B cell (primary cell): ENCODE measurements around the gene SNRPD2. TPM values are rescaled to one million over a fixed set of nuclear protein-coding genes. Genes with fewer than 3 reads are reported as not detected.
A peak's percentile ranks its signal among the peaks of the same experiment; 100 is the strongest.

Experiments
- ATAC-seq: fragments of 200-7000 bp; cut with Tn5 transposase; one replicate; pipeline ENCODE4 v1.10.0; 2021; ENCODE audit warnings: low read depth, mild to moderate bottlenecking, moderate number of reproducible peaks, moderate library complexity
- CTCF ChIA-PET: fragments of 350-600 bp; sonication (Branson Sonifier 250); formaldehyde crosslinking; loops from one replicate; lab custom pipeline; 2021; ENCODE audit warnings: antibody characterized with exemption, inconsistent platforms; lab: Charles Lee
- POLR2A ChIA-PET: fragments of 350-600 bp; sonication (Branson Sonifier 250); formaldehyde crosslinking; loops from one replicate; lab custom pipeline; 2021; ENCODE audit warnings: antibody characterized with exemption; lab: Charles Lee
- DNase-seq: peaks from one replicate; pipeline ENCODE4 v3.0.0; 2013
- H2AFZ ChIP-seq: 2 replicates; pipeline ENCODE4 v1.6.1; 2012; ENCODE audit warnings: mild to moderate bottlenecking, low read depth, low read length; ENCODE audit not compliant: insufficient read depth, poor library complexity, severe bottlenecking
- H3K27ac ChIP-seq, 2 donors: 1 replicate in 1 of 2; 2 replicates in 1 of 2; pipeline ENCODE4 v1.5.1; 2012 to 2013; ENCODE audit warnings: low read length in 2 of 2, mild to moderate bottlenecking in 2 of 2, moderate library complexity in 1 of 2
- H3K27me3 ChIP-seq, 4 experiments: fragments of 200-600 bp in 1 of 4; sonication (generic) in 1 of 4; replicated peaks in 1 of 4; 1 replicate in 2 of 4; 2 replicates in 2 of 4; pipeline versions ENCODE4 v1.6.1 to v1.7.0; 2013 to 2016; ENCODE audit warnings: low read length in 3 of 4, mild to moderate bottlenecking in 2 of 4, mixed read lengths in 1 of 4, moderate library complexity in 1 of 4; ENCODE audit not compliant: insufficient read depth in 4 of 4, control insufficient read depth in 3 of 4; ENCODE audit errors: control extremely low read depth in 1 of 4
- H3K36me3 ChIP-seq, 2 experiments: replicated peaks in 1 of 2; 1 replicate in 1 of 2; 2 replicates in 1 of 2; pipeline versions ENCODE4 v1.6.1 to v1.7.1; 2013; ENCODE audit warnings: low read length in 1 of 2; ENCODE audit not compliant: insufficient read depth in 2 of 2, control insufficient read depth in 1 of 2; ENCODE audit errors: control extremely low read depth in 1 of 2, extremely low read depth in 1 of 2
- H3K4me1 ChIP-seq, 2 donors: fragments of 200-600 bp in 1 of 2; sonication (generic) in 1 of 2; 1 replicate in 1 of 2; 2 replicates in 1 of 2; pipeline versions ENCODE4 v1.5.1 to v1.6.1; 2013 to 2017; ENCODE audit warnings: low read length in 2 of 2; ENCODE audit not compliant: control insufficient read depth in 2 of 2, insufficient read depth in 2 of 2
- H3K4me2 ChIP-seq: replicated peaks from 2 replicates; pipeline ENCODE3; 2012; ENCODE audit warnings: mild to moderate bottlenecking, low read depth, low read length; ENCODE audit not compliant: poor library complexity, severe bottlenecking
- H3K4me3 ChIP-seq, 5 experiments: fragments of 200-600 bp in 1 of 5; sonication (generic) in 1 of 5; 1 replicate in 3 of 5; 2 replicates in 2 of 5; pipeline versions ENCODE4 v1.5.1 to v1.7.0; 2011 to 2016; ENCODE audit warnings: low read length in 4 of 5, mild to moderate bottlenecking in 4 of 5, low read depth in 2 of 5, control low read depth in 1 of 5, moderate library complexity in 1 of 5; ENCODE audit not compliant: insufficient read depth in 1 of 5; ENCODE audit errors: control extremely low read depth in 1 of 5, extremely low read depth in 1 of 5
- H3K79me2 ChIP-seq: fragments of 200-600 bp; sonication (generic); one replicate; pipeline ENCODE4 v1.6.0; 2016; ENCODE audit warnings: low read length; ENCODE audit not compliant: control insufficient read depth, insufficient read depth
- H3K9ac ChIP-seq: fragments of 200-600 bp; sonication (generic); 2 replicates; pipeline ENCODE4 v1.6.1; 2017; ENCODE audit warnings: mild to moderate bottlenecking, low read length, moderate library complexity
- H3K9me3 ChIP-seq, 3 donors: one replicate each; pipeline versions ENCODE4 v1.6.1 to v1.7.1; 2013; ENCODE audit warnings: low read length in 2 of 3; ENCODE audit not compliant: control insufficient read depth in 2 of 3, insufficient read depth in 1 of 3; ENCODE audit errors: control extremely low read depth in 1 of 3
- H4K20me1 ChIP-seq: 2 replicates; pipeline ENCODE4 v1.6.0; 2012; ENCODE audit warnings: mild to moderate bottlenecking, low read length; ENCODE audit not compliant: insufficient read depth, control insufficient read depth, poor library complexity, severe bottlenecking
- H3K27ac Mint-ChIP-seq: one replicate; pipeline ENCODE4 v1.8.0; 2021; ENCODE audit warnings: mixed read lengths
- H3K27me3 Mint-ChIP-seq: one replicate; pipeline ENCODE4 v1.8.0; 2021; ENCODE audit warnings: mixed read lengths
- H3K4me1 Mint-ChIP-seq: one replicate; pipeline ENCODE4 v1.8.0; 2021; ENCODE audit warnings: mixed read lengths
- H3K4me3 Mint-ChIP-seq: one replicate; pipeline ENCODE4 v1.8.0; 2021; ENCODE audit warnings: mixed read lengths
- H3K9me3 Mint-ChIP-seq: one replicate; pipeline ENCODE4 v1.8.0; 2022; ENCODE audit warnings: mixed read lengths; ENCODE audit not compliant: insufficient read depth
- CTCF ChIP-seq: fragments of 200-600 bp; IDR thresholded peaks from one replicate; pipeline ENCODE4 v1.8.0; 2022; ENCODE audit warnings: antibody characterized with exemption, mild to moderate bottlenecking
- EZH2 ChIP-seq: IDR thresholded peaks from 2 replicates; pipeline ENCODE4 v1.6.1; 2012; ENCODE audit warnings: borderline replicate concordance, low read depth, mild to moderate bottlenecking, moderate library complexity, low read length; ENCODE audit not compliant: insufficient read depth, poor library complexity, severe bottlenecking
- WGBS: methylation state at CpG from one replicate; pipeline ENCODE4 v1.1.5; 2013; ENCODE audit warnings: missing lambda C conversion rate; ENCODE audit not compliant: insufficient coverage; 5-methylcytosine and 5-hydroxymethylcytosine counted together
- intact Hi-C: fragments of 100-400 bp; cut with micrococcal nuclease; formaldehyde crosslinking; loops from one replicate; pipeline ENCODE4 v1.10.0; 2022
- polyA plus RNA-seq: library from polyadenylated mRNA; depleted of rRNA; stranded (reverse); fragments of >200 nt; gene quantifications from 2 replicates; pipeline ENCODE4 v1.2.3, GENCODE V29; 2012
- total RNA-seq, 2 donors: library from RNA; stranded (reverse); fragments of 120-200 nt in 1 of 2; gene quantifications; 1 replicate in 1 of 2; 2 replicates in 1 of 2; pipeline versions ENCODE4 v1.2.3 to v1.2.4, GENCODE V29; 2013 to 2022

Gene SNRPD2
- total and polyA plus RNA-seq, 2 donors (not counting 1 experiment from before 2014, with no cell fraction given) = 241 to 368 TPM

GRCh38 chr19:45705710-45706415, 14.1 kb upstream of the SNRPD2 start:
- 88% methylated on average over 8 of the region's 12 CpGs for WGBS
- Histone ChIP-seq H3K4me2 (peak overlapping the region; percentile 55), H3K4me1 (peaks cover 14 to 23% of the 10 kb centered on the region in 2 donors), H4K20me1 (no peaks in the 10 kb centered on the region), H3K9me3 (no peaks in the 10 kb centered on the region), H3K36me3 (peaks cover 0 to 12% of the 10 kb centered on the region in 2 experiments), H3K79me2 (peaks cover 25% of the 10 kb centered on the region), H2AFZ (no peak overlapping the region), H3K9ac (no peak overlapping the region), H3K4me3 (no peak overlapping the region), H3K27me3 (no peaks in the 10 kb centered on the region), H3K27ac (peak overlapping the region; percentile 63 to 78)
- peak overlapping the region; percentile 86 for H3K27ac Mint-ChIP-seq
- DNase-seq (no peak), ATAC-seq (no peak)
- TF ChIP-seq EZH2 (no peak), CTCF (no peak)
- no peaks in the 10 kb centered on the region for H3K27me3 Mint-ChIP-seq
- peaks cover 32% of the 10 kb centered on the region for H3K4me1 Mint-ChIP-seq
- POLR2A ChIA-PET = interaction anchor here (0.6 to 2.0 kb wide), 2 partner anchors 11 to 15 kb away, joined by 3 to 9 read pairs; no protein-coding TSS in a partner anchor
- peak overlapping the region; percentile 41 for H3K4me3 Mint-ChIP-seq
- intact Hi-C loops = no loop called here
- H3K9me3 Mint-ChIP-seq = no peaks in the 10 kb centered on the region
- CTCF ChIA-PET = interaction anchor here (0.7 to 1.7 kb wide), 3 partner anchors 12 to 24 kb away, joined by 3 to 5 read pairs (median 4); partner anchors contain the start of gene QPCTL

GRCh38 chr19:45705115-45705514, 13.4 kb upstream of the SNRPD2 start:
- Mint-ChIP-seq H3K9me3 (no peaks in the 10 kb centered on the region), H3K27ac (no peak overlapping the region)
- CTCF ChIA-PET = interaction anchor here (0.7 kb wide), 1 partner anchor 12 kb away, joined by 5 read pairs; the partner anchor contains the start of gene QPCTL

More at GRCh38 chr19:45705115-45705514, 13.4 kb upstream of the SNRPD2 start:
- no peaks in the 10 kb centered on the region for H3K9me3 ChIP-seq
- ATAC-seq (no peak), DNase-seq (no peak)
- no peak overlapping the region for H3K9ac ChIP-seq
- H3K4me1 Mint-ChIP-seq = peaks cover 28% of the 10 kb centered on the region
- H3K79me2 ChIP-seq = peaks cover 17% of the 10 kb centered on the region
- H3K27me3 Mint-ChIP-seq = no peaks in the 10 kb centered on the region
- no peak overlapping the region for H3K4me3 ChIP-seq
- peaks cover 14 to 23% of the 10 kb centered on the region in 2 donors for H3K4me1 ChIP-seq
- H4K20me1 ChIP-seq = no peaks in the 10 kb centered on the region
- H2AFZ ChIP-seq = no peak overlapping the region
- over 99% methylated on average over 8 of the region's 9 CpGs for WGBS
- H3K27me3 ChIP-seq = no peaks in the 10 kb centered on the region
- intact Hi-C loops = no loop called here
- no peak overlapping the region for H3K27ac ChIP-seq
- no peak overlapping the region for H3K4me3 Mint-ChIP-seq
- no peak overlapping the region for H3K4me2 ChIP-seq
- H3K36me3 ChIP-seq = peaks cover 0 to 12% of the 10 kb centered on the region in 2 experiments
- POLR2A ChIA-PET = interaction anchor here (2.0 kb wide), 1 partner anchor 12 kb away, joined by 9 read pairs; no protein-coding TSS in a partner anchor
- TF ChIP-seq EZH2 (no peak), CTCF (no peak)
